Pulmonary artery endothelial cell (primary cell): ENCODE results near the gene GPR107. TPM values are rescaled to one million over a fixed set of nuclear protein-coding genes. Genes with fewer than 3 reads are reported as not detected.

Experiments used
- DNase-seq: peaks from one replicate; pipeline ENCODE4 v3.0.0-alpha.2; 2011; ENCODE audit warnings: low read depth, low spot score
- total RNA-seq: library from RNA; depleted of rRNA; stranded (reverse); fragments of >200 nt; gene quantifications from 2 replicates; pipeline ENCODE4 v1.2.3, GENCODE V29; 2014

The GPR107 gene
- total RNA-seq, 1 donor from 2014 or later = 22.0 TPM

DNA sequence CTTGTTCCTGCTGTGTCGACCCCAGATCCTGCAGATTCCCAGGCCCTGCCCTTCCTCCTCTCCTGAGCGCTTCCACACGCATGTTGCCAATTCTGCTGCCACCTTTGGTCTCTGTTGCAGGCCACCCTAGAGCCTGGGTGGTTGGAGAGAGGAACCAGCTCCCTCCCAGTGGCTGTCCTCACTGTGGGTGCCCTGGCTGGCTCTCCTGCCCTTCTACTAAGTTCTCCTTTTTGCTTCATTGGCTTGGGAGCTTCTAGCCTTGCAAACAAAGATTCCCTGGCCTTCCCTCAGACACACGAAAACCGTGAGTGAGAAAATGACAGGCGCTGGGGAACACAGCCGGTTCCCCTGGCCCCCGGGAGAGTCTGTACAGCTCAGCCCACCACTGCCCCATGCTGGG lies 104.3 kb downstream of the GPR107 start:
- no peak for DNase-seq

DNA sequence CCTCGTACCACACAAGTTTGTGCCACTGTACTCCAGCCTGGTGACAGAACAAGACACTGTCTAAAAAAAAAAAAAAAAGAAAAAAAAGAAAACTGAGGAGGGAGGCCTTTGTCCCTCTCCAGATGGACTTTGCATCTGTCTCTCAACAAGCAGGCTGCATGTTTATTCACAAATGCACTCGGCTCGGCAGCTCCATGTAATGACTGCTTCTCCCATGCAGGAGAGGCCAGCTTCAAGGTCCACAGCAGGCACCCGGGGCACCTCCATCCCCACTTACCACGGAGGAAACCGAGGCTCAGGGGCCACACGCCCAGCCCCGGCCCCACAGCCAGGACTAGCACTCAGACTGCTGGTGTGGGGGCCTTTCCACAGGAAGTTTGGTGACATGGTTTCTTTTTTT lies 105.4 kb downstream of the GPR107 start:
- no peak for DNase-seq

DNA sequence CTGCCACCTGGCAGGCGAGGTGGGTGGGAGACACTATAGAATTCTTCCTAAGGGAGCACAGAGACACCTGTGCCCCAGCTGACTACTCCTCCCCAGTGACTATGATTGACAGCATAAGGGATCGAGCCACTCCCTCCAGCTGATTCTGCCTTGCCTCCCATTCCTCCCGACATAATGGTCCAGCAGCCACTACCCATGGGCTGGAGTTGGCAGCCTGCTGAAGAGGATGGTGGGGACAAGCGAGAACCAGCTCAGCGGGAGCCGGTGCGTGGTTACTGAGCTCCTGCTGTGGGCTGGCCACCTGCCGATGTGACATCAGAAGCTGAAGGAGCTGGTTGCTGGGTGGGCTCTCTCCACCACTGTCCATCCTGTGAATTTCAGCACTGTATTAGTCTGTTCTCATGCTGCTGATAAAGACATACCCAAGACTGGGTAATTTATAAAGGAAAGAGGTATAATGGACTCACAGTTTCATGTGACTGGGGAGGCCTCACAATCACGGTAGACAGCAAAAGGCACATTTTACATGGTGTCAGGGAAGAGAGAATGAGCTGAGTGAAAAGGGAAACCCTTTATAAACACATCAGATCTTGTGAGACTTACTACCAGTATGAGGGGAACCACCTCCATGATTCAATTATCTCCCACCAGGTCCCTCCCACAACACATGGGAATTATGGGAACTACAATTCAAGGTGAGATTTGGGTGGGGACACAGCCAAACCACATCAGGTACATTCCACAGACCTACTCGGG lies 106.4 kb downstream of the GPR107 start:
- DNase-seq = no peak

DNA sequence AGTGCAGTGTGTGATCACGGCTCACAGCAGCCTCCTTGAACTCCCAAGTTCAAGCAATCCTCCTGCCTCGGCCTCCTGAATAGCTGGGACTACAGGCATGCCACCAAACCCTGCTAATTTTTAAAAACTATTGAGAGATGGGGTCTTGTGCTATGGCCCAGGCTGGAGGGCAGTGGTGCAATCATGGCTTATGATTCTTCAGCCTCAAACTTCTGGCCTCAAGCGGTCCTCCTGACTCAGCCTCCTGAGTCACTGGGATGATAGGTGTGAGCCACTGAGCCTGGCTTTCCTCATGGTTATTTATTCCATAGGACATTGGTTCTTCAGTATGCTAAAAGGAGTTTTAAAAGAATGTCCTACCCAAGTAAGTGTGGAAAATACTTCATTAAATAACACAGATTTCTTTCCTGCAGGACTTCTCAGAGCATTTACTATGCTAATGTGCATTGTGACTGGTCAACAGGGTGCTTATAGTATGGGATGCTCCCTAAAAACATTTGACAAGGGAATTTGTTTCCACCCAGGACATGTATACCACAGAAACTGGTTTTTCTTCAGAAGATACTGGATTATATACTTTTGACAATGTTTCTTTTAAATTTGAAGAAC lies 107.3 kb downstream of the GPR107 start:
- no peak for DNase-seq

- no peak for DNase-seq
These were observed 111.9 kb downstream of the GPR107 start for GRCh38 chr9:130165579-130165978.

GRCh38 chr9:130166399-130166798 lies 112.7 kb downstream of the GPR107 start:
- no peak for DNase-seq

- no peak for DNase-seq
These were observed 114.2 kb downstream of the GPR107 start for GRCh38 chr9:130167927-130168326.

GRCh38 chr9:130171226-130172148 lies 117.8 kb downstream of the GPR107 start:
- no peak for DNase-seq

GRCh38 chr9:130172161-130172857 lies 118.6 kb downstream of the GPR107 start, which contains the start of gene NCS1:
Gene NCS1, plus strand, starts transcription at chr9:130172404. Its CDS starts 260 bp downstream, at chr9:130172664.
- no peak for DNase-seq

- no peak for DNase-seq
These were observed 119.4 kb downstream of the GPR107 start for GRCh38 chr9:130172858-130173665.

DNA sequence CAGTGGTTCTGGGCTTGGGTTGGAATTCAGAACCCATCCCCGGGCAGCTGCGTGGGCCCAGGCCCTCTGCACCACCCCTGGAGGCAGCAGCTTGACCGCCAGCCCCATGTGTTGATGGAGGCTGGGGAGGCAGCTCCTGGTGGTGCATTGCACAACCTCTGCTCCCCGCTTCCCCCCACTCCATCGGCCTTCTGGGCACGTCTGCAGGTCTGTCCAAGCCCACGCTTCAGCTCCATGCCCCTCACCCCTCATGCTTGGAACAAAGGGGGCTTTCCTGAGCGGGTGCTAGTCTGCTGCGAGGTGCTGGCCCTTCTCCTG lies 119.9 kb downstream of the GPR107 start:
- no peak for DNase-seq

DNA sequence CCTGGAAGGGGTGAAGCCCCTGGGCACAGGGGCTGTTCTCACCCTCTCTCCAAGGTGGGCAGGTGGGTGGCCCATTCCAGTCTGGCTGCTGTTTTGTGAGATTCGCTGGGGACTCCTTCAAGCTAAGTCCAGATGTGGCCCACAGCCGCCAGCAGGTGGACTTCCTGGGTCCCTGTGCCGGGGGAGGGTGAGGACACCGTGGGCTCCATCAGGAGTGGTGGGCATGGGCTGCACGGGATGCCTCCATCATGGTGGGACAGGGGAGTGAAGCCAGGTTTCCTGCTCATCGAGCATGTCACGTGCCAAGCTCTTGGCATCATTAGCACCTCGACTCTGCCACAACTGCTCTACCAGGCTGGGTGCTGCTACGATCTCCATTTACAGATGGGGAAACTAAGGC lies 120.3 kb downstream of the GPR107 start:
- no peak for DNase-seq

GRCh38 chr9:130174920-130175321 lies 121.2 kb downstream of the GPR107 start:
- DNase-seq = no peak

DNA sequence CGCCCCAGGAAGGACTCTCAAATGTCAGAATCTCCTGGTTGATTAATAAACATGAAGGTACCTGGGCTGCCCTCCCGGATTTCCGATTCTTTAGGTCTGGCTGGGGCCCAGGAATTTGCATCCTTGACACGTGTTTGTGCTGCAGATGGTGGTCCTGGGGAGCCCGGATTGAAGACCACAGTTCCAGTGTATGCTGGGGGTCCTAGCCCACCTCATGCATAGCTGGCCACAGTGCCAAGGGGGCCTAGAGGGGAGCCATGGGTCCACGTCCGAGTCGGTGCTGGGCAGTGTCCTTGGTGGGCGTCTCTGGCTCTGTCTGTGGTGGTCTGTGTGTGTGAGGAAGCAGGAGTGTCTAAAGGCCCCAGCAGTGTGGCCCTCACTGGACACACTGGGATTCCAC lies 121.6 kb downstream of the GPR107 start:
- DNase-seq = no peak

DNA sequence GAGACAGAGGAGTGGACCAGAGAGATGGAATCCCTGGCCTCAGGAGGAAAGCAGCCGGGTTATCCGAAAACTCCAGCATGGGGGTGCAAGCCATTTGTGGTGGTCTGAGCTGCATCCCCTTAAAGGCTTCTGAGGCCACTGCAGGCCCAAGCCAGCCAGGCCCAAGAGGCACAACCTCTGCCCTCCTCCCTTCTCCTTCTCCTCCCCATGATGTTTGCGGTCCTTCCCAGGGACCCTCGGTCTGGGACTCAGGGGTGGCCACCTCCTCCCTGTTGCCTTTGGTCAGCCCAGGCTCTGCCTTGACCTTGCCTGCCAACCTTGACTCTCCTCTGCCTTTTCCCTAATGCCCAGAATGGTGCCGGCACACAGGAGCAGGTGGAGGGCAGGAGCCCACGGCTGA lies 123.1 kb downstream of the GPR107 start:
- DNase-seq = no peak

- no peak for DNase-seq
These were observed 124.4 kb downstream of the GPR107 start for GRCh38 chr9:130177898-130178805.

DNA sequence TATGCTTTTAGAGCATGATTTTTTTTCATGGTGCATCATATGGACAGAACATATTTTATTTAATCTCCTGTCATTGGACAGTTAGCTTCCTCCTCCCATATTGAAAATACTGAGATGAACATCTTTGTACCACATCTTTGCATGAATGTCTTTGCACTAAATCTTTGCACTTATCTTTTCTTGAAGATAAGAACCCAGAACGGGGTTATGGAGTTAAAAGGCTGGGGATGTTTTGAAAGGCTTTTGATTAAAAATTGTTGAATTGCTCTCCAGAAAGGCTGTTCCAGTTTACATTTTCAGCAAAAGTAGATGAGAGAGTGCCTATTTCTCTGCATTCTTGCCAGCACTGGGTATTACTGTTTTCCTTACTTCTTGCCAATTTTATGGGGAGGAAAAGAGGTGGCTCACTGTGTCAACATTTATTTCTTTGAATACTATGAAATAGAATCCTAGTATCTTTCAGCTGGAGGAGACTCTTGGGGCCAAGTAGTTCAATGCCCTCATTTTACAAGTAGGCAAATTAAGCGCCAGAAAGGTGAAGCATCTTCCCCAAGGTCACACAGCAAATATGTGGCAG lies 125.7 kb downstream of the GPR107 start:
- no peak for DNase-seq

GRCh38 chr9:130180516-130180915 lies 126.8 kb downstream of the GPR107 start:
- DNase-seq = no peak

DNA sequence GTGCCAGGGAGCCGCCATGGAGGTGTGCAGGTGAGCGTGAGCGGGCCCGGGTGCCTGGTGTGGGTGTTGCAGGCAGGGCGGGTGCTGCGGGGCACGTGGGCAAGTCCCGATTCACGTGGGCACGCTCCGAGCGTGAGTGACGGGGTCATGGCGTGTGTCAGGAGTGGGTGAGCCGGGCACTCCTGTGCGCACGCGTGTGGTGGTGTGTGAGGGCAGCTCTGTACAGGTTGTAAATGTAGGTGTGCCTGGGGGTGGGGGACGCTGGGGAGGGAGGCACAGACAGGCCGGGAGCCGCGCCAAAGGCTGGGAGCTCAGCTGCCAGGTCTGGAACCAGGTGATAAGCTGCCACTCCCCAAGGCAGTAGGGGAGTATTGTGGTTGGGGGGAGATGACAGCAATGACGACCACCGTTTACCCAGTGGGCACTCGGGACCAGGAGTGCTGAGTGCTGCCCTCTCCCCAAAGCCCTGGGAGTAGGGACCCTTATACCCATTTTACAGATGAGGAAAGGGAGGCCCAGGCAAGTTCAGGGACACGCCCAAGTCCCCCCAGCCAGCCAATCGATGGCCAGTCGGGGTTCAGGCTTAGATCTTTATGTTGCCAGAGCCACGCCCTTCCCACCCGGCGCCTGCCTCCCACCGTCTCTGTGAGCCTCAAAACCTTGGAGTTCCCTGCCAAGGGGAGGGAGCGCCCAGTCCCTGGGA lies 128.1 kb downstream of the GPR107 start:
- no peak for DNase-seq
